ENCODE data around the gene RASGRP4. TPM values are rescaled to one million over a fixed set of nuclear protein-coding genes. Genes with fewer than 3 reads are reported as not detected.

The RASGRP4 gene
- polyA plus RNA-seq, 3 donors, result 30.2 to 141 (median 50.3) TPM

GRCh38 chr19:38375748-38376147, 50.3 kb downstream of the RASGRP4 start:
- Mint-ChIP-seq H3K4me1 (peaks cover 24% of the 10 kb centered on the region), H3K4me3 (peak overlapping the region; percentile 99 to 100), H3K27ac (peak overlapping the region in 4 of 7 donors; percentile 97 to 99 (median 98))

GRCh38 chr19:38375098-38375493, 50.9 kb downstream of the RASGRP4 start:
- Mint-ChIP-seq H3K4me3 (peak overlapping the region; percentile 99 to 100), H3K9me3 (peaks cover 0 to 2% (median 0%) of the 10 kb centered on the region in 7 donors), H3K27me3 (ENCODE audit: low read depth in 3 of 3) (peaks cover 5 to 13% (median 7%) of the 10 kb centered on the region in 3 donors), H3K36me3 (peaks cover 17 to 40% of the 10 kb centered on the region in 2 donors), H3K27ac (peak overlapping the region; percentile 97 to 99 (median 98)), H3K4me1 (peaks cover 24% of the 10 kb centered on the region)
- Histone ChIP-seq H3K4me2 (replicated peaks; ENCODE audit: extremely low read depth, low read length, poor library complexity, severe bottlenecking) (peak overlapping the region; percentile 95), H3K36me3 (replicated peaks in 1 of 2; ENCODE audit: control insufficient read depth in 1 of 2, insufficient read depth in 2 of 2, low read length in 2 of 2) (peaks cover 13 to 39% of the 10 kb centered on the region in 2 donors), H3K27ac (ENCODE audit: low read depth in 1 of 2, low read length in 2 of 2) (peak overlapping the region; percentile 68 to 92), H3K79me2 (ENCODE audit: insufficient read depth, low read length) (peaks cover 29% of the 10 kb centered on the region), H3K4me1 (ENCODE audit: control insufficient read depth in 1 of 2, insufficient read depth in 2 of 2, low read length in 2 of 2) (peaks cover 18 to 23% of the 10 kb centered on the region in 2 donors), H3K27me3 (ENCODE audit: control insufficient read depth in 2 of 2, insufficient read depth in 2 of 2, low read length in 2 of 2) (no peaks in the 10 kb centered on the region), H3K4me3 (replicated peaks in 1 of 3; ENCODE audit: low read depth in 2 of 3, low read length in 3 of 3) (peak overlapping the region; percentile 62 to 95 (median 75)), H4K20me1 (ENCODE audit: insufficient read depth, low read length) (peaks cover 34% of the 10 kb centered on the region), H2AFZ (ENCODE audit: insufficient read depth, low read depth, low read length, poor library complexity, severe bottlenecking) (peak overlapping the region; percentile 89), H3K9ac (ENCODE audit: insufficient read depth, low read length, poor library complexity, severe bottlenecking) (peak overlapping the region; percentile 95), H3K9me3 (replicated peaks in 1 of 2; ENCODE audit: control insufficient read depth in 1 of 2, insufficient read depth in 1 of 2, low read length in 2 of 2) (no peaks in the 10 kb centered on the region)
- intact Hi-C loops (cut with micrococcal nuclease), result loop anchor here in 1 of 2 donors (2.0 kb wide), 1 partner anchor 132 kb away; no protein-coding TSS in a partner anchor
- no peak for DNase-seq
- no peak for TF ChIP-seq CTCF (IDR thresholded peaks at IDR 0.05)
- WGBS (ENCODE audit: insufficient coverage), result 2% methylated on average over 18 of the region's 18 CpGs

More at GRCh38 chr19:38375748-38376147, 50.3 kb downstream of the RASGRP4 start:
- H3K9me3 Mint-ChIP-seq, result peaks cover 0 to 2% (median 0%) of the 10 kb centered on the region in 7 donors
- H3K27me3 Mint-ChIP-seq (ENCODE audit: low read depth in 3 of 3), result peaks cover 5 to 10% (median 7%) of the 10 kb centered on the region in 3 donors
- DNase-seq, result no peak
- no peaks in the 10 kb centered on the region for H3K27me3 ChIP-seq (ENCODE audit: control insufficient read depth in 2 of 2, insufficient read depth in 2 of 2, low read length in 2 of 2)
- peaks cover 29% of the 10 kb centered on the region for H3K79me2 ChIP-seq (ENCODE audit: insufficient read depth, low read length)
- peaks cover 18 to 23% of the 10 kb centered on the region in 2 donors for H3K4me1 ChIP-seq (ENCODE audit: control insufficient read depth in 1 of 2, insufficient read depth in 2 of 2, low read length in 2 of 2)
- peak overlapping the region; percentile 89 for H2AFZ ChIP-seq (ENCODE audit: insufficient read depth, low read depth, low read length, poor library complexity, severe bottlenecking)
- intact Hi-C loops (cut with micrococcal nuclease), result loop anchor here in 1 of 2 donors (2.0 kb wide), 1 partner anchor 133 kb away; no protein-coding TSS in a partner anchor
- peaks cover 39% of the 10 kb centered on the region for H4K20me1 ChIP-seq (ENCODE audit: insufficient read depth, low read length)
- peaks cover 19 to 46% of the 10 kb centered on the region in 2 donors for H3K36me3 ChIP-seq (replicated peaks in 1 of 2; ENCODE audit: control insufficient read depth in 1 of 2, insufficient read depth in 2 of 2, low read length in 2 of 2)
- WGBS (ENCODE audit: insufficient coverage), result 88% methylated on average over 4 of the region's 5 CpGs
- H3K9me3 ChIP-seq (replicated peaks in 1 of 2; ENCODE audit: control insufficient read depth in 1 of 2, insufficient read depth in 1 of 2, low read length in 2 of 2), result no peaks in the 10 kb centered on the region
- peak overlapping the region in 1 of 2 donors; percentile 92 for H3K27ac ChIP-seq (ENCODE audit: low read depth in 1 of 2, low read length in 2 of 2)
- H3K36me3 Mint-ChIP-seq, result peaks cover 24 to 47% of the 10 kb centered on the region in 2 donors
- peak overlapping the region; percentile 95 for H3K4me2 ChIP-seq (replicated peaks; ENCODE audit: extremely low read depth, low read length, poor library complexity, severe bottlenecking)
- TF ChIP-seq CTCF (IDR thresholded peaks at IDR 0.05), result no peak
- peak overlapping the region in 1 of 3 experiments; percentile 95 for H3K4me3 ChIP-seq (replicated peaks in 1 of 3; ENCODE audit: low read depth in 2 of 3, low read length in 3 of 3)
- peak overlapping the region; percentile 95 for H3K9ac ChIP-seq (ENCODE audit: insufficient read depth, low read length, poor library complexity, severe bottlenecking)

Measured in CD14-positive monocyte (primary cell).